Naive B cell (primary cell): ENCODE data around the gene ADAMTSL3. TPM values are rescaled to one million over a fixed set of nuclear protein-coding genes. Genes with fewer than 3 reads are reported as not detected.

Experiments used
- polyA plus RNA-seq, 6 donors: library from polyadenylated mRNA; unstranded; fragments of 300-500 nt; fragmentation: Illumina TruSeq; gene quantifications; one replicate each; pipeline ENCODE4 v1.2.3, GENCODE V29; 2021; ENCODE audit warnings: low read depth in 6 of 6

Gene ADAMTSL3
- polyA plus RNA-seq, 6 donors from 2014 or later: not detected

Other genes with a start within 250 kb of the ADAMTSL3 start
- not detected for gene SH3GL3, start 206.8 kb upstream of the ADAMTSL3 start, polyA plus RNA-seq